Gastrocnemius medialis (tissue), 4 donors: ENCODE measurements around the gene P2RX5.

Source experiments
- CTCF ChIP-seq, 5 experiments: fragments of 450-650 bp in 3 of 5; fragments of 200-600 bp in 2 of 5; sonication (generic) in 2 of 5; IDR thresholded peaks in 4 of 5; conservative IDR thresholded peaks in 1 of 5; 1 replicate in 4 of 5; 2 replicates in 1 of 5; pipeline ENCODE4 v1.5.1; 2016 to 2019; ENCODE audit warnings: antibody characterized with exemption in 5 of 5, mild to moderate bottlenecking in 3 of 5, moderate library complexity in 3 of 5
- POLR2A ChIP-seq, 2 donors: fragments of 450-650 bp; IDR thresholded peaks; one replicate each; pipeline ENCODE4 v1.6.1; 2017; ENCODE audit warnings: antibody characterized with exemption in 2 of 2, mild to moderate bottlenecking in 2 of 2, moderate library complexity in 2 of 2

- TF ChIP-seq CTCF (IDR thresholded peaks at IDR 0.05 in 4 of 5, conservative IDR thresholded peaks at IDR 0.05 in 1 of 5) (no peak), POLR2A (IDR thresholded peaks at IDR 0.05) (no peak)
Measured at GRCh38 chr17:3657874-3658783, 37.8 kb downstream of the P2RX5 start.
